GM18499 (cell line): Measurements from ENCODE around the gene VAV3.

Experiments
- ATAC-seq: cut with Tn5 transposase; IDR thresholded peaks from one replicate; pipeline ENCODE4 v1.9.1; 2021; ENCODE audit warnings: moderate number of reproducible peaks; ENCODE audit not compliant: insufficient read depth, unreplicated experiment

VAV3 gene

DNA sequence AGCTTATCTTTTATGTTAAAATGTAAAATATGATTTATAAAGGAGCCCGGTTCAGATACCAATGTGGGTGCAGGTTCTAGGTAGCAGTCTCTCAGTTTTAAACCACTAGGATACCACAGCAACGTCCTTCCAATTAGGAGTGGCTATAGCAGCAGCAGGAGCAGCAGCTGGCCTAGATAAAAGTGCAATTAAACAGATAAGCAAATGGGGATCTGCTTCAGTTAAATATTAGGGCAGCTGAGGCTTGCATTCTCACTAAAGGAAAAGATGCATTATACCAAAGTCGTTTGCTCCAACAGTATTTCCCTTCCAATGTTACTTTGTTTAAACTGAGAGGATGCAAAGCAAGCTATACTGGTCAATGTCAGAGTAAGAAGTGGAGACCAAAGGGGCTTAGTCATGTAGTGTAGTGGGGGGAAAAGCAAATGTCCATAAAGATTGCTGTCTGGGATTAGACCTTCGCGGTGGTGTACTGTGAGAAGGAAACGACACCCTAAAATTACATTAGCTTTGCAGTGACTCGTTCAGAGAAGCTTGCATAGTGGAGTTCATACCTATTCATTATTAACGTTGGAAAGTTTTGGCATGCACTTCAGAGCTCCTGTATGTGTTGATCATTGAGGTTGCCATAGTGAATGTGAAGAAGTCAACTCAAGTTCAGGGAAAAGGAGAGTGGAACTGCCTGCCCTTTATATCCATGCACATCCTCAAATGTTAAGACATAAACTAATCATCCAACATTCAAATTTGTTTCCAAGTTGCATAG, 272.2 kb downstream of the VAV3 start:
- ATAC-seq, result no peak

DNA sequence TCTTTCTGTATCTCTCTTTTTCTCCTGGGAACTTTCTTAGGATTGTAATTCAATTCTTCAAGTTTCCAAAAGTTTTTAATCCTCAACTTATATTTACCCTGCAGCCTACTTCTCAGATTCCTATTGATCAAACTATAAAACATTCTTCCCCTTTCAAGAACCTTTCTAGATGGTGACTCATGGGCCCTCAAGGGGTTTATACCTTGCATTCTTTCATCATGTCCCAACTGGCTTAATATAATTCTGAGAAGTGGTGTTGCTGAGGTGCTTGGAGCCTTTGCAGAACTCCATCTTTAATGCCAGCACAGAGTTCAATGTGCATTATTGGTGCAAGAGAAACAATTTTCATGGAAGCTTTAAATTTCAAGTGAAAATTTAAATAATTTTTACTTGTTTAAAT, 273.4 kb downstream of the VAV3 start:
- ATAC-seq, result no peak

DNA sequence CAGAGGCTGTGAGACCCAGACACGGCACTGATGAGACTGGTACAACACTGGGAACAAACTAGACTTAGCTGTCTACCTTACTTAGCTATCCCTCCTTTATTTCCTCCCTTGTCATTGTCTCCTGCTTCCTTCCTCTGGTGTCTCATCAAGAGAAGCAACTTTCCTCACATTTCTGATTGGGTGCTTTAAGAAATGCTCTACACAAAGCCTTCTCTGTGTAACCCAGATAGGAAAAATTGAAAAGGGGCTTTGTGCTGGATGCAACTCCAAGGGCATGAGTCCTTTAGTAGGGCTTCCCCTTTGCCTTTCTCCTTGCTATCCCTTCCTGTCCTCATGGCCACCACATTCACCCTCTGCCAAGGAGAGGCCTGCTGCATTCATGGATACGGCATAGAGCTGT, 274.5 kb downstream of the VAV3 start:
- no peak for ATAC-seq

DNA sequence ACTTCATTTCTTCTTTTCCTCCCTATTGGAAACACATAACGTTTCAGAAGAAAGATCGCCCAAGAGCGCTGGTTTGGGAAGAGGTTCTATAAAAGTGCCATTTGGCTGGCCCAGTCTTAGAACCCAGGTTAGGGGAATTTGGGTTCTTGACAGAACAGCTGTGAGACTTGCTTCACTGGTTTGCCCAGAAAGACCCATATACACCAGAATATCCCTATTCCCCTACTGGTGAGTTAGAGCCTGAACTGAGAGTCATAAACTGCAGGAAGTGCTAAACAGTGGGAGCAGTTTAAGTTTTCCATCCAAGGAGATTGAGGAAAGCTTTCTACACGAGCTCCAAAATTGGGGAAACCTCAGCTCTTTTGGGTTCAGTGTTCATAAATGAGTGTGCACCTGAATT, 275.2 kb downstream of the VAV3 start:
- ATAC-seq, result no peak

DNA sequence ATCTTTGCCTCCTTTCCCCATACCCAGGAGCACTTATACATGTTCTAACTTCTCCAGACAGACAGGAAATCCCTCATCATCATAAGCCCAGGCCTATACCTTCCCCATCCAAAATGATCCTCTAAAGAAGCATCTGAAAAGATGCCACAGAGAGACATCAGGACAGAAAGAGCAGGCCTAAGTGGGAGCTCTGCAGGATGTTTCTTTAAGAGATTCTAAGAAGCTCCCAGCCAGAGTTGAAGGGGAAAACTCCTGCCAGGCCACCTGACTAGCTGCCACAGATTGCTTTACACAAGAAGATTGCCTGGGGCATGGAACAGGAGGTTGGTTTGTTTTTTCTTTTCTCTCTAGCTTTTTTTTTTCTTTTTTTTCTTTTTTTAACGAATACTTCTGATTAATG, 275.8 kb downstream of the VAV3 start:
- ATAC-seq, result no peak

DNA sequence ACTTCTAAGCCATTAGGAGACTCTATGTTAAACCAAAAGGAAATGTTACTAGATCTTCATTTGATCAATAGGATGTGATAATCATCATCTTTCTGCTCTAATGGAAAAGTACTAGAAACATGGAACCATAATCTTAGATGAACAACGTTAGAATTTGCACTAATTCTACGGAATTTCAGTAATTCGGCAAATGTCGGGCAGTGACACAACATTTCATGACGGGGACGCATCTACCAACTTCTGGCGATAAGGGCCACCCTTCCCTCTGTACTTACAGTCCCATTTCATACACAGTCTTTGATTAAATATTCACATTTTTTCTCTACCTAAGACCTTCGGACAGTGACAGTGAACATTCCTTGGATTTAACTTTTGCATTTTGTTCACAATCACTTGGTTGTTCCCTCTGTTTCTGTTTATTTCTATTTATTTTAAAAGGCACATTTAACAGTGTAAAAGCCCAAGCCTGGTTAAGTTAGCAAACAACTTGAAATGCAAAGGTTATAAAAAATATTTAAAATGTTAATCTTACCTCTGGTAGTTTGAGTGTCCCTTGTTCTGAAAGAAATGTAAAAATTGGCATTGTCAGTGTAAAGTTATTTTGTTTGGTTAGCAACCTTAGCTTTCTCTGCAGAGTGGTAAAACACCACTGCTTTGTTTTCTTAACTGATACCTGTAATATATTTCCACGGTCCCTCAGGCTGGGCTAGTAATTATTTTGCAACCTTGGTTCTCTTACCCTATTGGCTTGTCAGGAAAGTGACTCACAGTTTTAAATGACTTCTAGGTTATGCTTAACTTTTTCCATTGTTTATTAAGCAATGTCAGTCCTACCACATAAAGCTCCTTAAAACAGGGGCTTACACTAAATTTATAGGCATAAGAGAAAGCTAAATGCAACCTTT, 276.9 kb downstream of the VAV3 start:
- no peak for ATAC-seq

DNA sequence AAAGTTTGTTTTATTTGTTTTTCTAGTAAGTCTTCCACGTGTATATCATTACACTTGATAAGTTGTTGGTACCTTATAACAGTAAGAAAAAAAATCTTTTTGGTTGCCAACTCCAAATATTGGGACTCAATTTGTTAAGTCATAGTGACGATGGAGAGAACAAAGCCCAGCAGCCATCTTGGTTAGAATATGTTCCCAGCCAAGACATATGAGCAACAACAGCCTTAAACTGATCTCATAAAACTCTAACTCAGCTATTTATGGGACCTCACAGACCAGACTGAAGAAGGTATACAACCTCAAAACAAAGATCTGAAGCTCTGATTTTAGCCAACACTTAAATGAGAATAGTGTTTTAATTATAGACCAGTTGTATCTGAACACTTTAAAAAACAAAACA, 281.3 kb downstream of the VAV3 start:
- no peak for ATAC-seq

DNA sequence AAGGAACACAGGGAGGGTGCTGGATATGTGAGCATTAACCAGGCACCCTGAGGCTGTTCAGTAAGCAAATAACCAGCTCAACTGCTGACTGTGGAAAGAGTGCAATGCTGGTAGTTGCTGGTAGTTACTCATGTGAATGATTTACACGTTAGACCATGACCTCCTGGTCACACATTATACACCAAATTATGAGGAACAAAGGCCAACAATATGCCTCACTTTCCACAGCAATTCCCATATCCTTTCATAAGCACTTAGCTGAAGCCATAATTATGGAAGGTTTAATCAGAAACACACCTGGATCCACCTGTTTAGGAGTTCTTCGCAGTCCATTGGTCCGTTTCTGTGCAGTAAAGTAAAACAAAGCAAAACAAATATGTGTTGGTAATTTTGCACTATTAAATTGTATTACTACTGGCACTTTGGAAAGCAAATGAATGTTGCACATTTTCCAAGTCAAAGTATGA, 281.8 kb downstream of the VAV3 start:
- no peak for ATAC-seq

DNA sequence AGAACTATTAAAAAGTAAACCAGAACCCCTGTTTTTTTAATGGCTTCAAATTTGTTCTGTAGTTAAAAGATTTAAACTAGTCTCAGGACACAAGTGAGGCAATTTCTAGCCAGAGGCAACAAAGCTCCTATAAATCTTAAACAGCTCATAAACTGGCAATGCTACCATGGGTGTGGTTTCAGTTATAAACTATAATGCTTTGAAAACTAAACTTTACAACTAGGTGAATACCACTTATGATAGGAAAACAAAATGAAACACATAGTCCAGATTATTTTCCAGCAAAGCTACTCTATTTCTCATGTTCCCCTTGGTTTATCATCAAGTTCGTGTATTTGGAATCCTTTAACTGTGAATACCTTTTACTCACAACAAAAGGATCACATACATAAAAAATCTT, 282.5 kb downstream of the VAV3 start:
- ATAC-seq, result no peak

DNA sequence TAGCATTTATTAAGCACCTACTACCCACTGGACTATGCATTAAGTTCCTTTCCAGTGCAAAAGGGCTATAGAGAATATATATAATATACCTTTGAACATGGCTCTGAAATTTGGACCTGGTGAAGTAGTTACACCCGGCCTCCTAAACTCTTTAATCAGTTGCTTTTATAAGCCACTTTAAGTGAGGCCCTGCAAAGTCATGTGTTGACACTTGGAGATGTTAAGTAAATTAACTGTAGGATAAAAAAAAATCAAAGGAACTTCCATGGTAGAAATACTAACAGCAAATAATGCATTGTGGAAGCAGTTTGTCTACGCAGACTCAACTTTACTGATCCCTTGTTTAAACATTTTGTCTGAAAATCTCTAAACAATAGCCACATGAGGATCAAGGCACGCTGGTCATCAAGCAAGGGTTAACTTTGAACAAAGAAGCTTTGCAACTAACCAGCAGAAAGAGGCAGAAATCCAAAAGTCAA, 283.9 kb downstream of the VAV3 start:
- ATAC-seq, result no peak

DNA sequence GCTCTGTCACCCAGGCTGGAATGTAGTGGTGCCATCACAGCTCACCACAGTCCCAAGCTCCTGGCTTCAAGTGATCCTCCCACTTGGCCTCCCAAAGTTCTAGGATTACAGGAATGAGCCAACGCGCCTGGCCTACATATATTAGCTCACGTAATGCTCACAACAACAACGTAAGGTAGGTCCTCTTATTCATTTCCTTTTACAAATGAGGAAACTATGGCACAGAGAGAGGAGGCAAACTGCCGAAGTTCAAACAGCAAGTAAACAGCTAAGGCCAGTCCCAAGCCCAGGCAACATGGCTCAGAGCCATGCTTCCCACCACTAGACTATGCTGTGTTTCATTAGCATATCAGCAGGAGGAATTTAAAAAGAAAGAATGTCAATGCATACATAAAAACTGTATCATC, 284.4 kb downstream of the VAV3 start:
- ATAC-seq, result no peak

DNA sequence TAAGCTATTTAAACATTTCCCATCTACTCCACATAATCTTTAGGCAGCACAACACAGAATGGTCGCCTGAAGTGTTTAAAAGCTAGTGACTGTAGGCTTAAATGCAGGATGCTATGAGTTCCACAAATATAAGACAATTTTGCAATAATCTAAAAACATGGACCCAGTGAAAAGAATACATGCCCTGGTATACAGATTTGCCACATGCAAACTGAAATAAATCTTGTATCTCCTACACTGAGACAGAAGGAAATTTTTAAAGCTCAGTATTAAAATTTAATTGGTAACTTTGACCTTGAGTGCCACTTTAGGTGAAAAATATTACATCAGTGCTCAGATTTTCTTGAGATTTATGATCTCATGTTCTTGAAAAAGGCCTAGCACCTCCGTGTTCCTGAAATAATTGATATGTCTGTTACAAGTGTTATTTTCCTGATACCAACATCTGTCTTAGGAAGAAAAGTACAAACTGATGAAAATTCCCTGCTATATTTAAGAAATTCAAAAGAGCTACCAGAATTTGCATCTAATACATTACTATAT, 285.5 kb downstream of the VAV3 start:
- no peak for ATAC-seq

DNA sequence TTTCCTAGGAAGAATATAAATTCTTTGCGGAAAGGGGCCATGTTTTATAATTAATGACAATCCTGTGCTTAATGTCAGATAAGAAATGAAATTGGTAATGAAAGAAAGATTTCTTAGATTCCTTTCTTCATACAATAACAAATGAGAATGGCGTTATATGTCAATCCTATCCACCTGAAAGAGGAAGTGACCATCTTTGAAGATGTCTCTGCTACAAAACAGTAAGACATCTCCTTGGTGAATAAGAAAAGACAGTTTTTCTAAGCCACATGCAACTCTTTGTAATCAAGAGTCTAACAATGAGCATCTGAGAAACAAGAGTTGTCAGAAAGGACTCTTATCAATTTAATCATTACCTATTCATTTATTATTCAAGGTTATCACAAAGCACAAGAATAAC, 286.0 kb downstream of the VAV3 start:
- no peak for ATAC-seq

DNA sequence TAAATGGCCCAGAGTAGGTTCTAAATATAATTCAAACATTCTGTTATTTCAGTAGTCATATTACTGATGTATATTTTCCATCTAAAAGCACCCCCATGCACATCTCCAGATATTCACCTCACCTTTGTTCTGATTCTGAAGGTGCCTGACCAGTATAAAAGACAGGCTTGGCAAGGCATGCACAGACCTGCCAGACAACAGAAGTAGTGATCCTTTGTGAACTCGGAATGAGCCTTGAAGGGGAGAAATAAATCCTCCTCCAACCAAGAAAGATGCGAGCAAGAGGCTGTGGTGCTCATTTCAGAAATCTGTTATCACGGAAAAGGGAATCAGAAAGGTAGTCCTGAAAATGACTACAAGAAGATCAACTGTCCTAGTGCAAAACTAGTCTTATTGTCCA, 287.3 kb downstream of the VAV3 start:
- no peak for ATAC-seq

DNA sequence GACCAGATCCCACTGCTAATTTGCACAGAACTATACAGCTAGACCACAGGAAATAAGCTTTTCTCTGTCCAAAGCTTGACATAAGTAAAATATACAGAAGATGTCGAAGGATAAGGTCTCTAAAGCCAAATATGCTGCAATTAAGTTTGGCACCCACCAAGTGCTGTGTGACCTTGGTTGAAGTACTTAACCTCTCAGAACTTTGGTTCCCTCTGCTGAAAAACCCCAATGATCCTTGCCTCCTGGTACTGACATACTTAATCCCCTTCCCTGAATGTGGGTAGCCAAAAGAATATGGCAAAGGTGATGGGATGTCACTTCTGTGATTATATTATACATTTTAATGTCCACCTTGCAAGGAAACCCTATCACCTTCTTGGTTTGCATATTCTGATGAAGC, 290.5 kb downstream of the VAV3 start:
- ATAC-seq, result no peak

DNA sequence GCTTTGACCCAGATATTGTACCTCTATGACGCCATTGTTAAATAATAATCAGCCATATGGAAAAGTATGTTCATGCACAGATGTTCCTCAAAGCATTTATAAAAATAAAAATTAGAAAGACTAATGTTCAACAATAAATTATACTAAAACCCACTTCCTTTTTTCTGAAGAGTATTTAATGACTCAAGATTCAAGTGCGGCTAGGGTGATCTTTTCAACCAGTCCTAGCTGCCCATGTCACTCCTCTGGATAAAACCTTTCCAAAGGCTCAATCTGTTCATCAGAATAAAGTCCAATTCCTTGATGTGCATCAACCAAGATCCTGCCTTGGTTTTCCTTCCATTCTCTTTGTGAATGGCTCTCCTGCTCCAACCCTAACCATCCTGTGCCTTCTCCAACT, 292.0 kb downstream of the VAV3 start:
- ATAC-seq, result no peak

DNA sequence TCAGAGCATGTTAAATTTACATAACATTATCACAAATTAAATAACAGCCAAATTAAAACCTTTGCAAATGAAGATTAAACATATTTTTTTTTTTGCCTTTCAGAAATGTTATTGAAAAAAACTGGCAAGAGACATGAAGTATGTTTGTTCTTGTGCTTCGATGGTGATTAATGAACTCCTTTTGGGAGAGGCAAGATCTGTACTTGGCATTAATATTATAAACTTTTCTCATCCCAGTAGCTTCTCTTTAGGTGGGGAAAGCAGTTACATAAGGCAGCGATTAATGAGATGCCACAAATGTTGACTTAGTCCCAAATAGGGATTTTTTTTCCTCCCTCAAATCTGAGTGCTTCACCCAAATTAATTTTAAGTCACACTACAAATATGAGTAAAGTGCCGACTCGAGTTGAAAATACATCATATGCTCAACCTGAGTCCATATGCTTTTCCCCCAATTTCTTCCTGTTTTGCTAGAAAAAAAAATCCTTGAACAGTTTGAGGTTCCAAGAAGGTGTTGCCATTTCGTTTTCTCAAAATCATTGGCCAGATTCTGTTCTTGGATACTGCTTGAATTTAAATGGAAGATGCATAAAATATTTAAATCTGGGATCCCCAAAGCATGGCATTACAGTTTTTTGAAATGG, 294.5 kb downstream of the VAV3 start:
- no peak for ATAC-seq

DNA sequence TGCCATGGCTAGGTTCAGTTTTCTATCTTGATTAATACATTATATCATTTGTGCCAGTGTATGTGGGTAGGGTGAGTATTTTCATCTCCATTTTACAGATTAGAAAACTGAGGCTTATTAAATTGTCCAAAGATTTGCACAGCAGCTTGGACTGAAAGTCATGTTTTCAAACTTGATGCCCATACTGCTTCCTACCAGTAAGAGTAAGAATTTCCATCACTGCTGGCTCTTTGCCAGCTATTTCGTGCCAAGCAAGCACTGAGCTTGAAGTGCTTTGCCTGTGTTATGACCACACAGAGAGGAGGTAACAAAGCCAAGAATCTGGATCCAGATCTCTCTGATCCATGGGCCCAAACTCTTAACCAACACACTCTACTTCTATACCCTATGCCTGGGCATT, 295.0 kb downstream of the VAV3 start:
- ATAC-seq, result no peak

DNA sequence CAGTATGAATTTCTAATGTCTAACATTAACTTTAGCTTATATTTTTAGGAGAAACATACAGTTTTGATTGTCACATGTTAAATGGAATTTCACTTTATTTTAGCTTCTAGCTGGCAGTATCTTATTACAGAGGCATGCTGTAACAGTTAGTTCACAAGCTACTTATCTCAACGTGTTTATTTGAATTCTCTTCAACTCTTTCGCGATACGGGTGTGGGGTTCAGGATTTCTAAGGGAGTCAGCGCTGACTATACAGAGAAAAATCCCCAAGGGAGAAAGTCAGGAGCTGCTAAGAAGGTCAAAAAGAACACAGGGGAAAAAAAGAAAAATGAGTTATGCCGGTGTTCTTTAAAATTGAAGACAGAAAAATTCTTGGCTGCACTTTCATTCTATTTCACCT, 296.2 kb downstream of the VAV3 start:
- ATAC-seq, result no peak

DNA sequence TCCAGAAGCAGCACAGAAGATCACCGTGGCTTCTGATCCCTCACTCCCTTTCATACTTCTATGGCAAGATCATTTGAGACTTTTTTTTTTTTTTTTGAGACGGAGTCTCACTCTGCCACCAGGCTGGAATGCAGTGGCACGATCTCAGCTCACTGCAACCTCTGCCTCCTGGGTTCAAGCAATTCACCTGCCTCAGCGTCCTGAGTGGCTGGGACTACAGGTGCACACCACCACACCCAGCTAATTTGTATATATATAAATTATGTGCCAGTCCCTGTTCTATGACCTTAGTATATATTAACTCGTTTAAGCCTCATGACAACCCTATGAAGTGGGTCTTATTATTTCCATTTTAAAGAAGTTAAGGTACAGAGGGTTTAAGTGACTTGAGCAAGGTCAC, 298.5 kb downstream of the VAV3 start:
- ATAC-seq, result no peak
